ENCODE data around the gene CLRN2.

CLRN2 gene

GRCh38 chr4:17497890-17498523 is 17.0 kb upstream of the CLRN2 start:
- DNase-seq (ENCODE audit: low read depth, low spot score): no peak
- H3K4me3 ChIP-seq (ENCODE audit: low read length): no peak overlapping the region

GRCh38 chr4:17500574-17500973 is 14.4 kb upstream of the CLRN2 start:
- H3K4me3 ChIP-seq (ENCODE audit: low read length): no peak overlapping the region
- no peak for DNase-seq (ENCODE audit: low read depth, low spot score)

- H3K4me3 ChIP-seq (ENCODE audit: low read length): no peak overlapping the region
- DNase-seq (ENCODE audit: low read depth, low spot score): no peak
Measured at GRCh38 chr4:17502756-17503155, 12.2 kb upstream of the CLRN2 start.

GRCh38 chr4:17504081-17504480 is 10.9 kb upstream of the CLRN2 start:
- no peak for DNase-seq (ENCODE audit: low read depth, low spot score)
- no peak overlapping the region for H3K4me3 ChIP-seq (ENCODE audit: low read length)

- H3K4me3 ChIP-seq (ENCODE audit: low read length): no peak overlapping the region
- DNase-seq (ENCODE audit: low read depth, low spot score): no peak
Measured at GRCh38 chr4:17510582-17510981, 4.4 kb upstream of the CLRN2 start.

- H3K4me3 ChIP-seq (ENCODE audit: low read length): peak overlapping the region; percentile 65
- no peak for DNase-seq (ENCODE audit: low read depth, low spot score)
Measured at GRCh38 chr4:17511051-17511450, 3.9 kb upstream of the CLRN2 start.

GRCh38 chr4:17511509-17511949 is 3.4 kb upstream of the CLRN2 start:
- no peak for DNase-seq (ENCODE audit: low read depth, low spot score)
- H3K4me3 ChIP-seq (ENCODE audit: low read length): peak overlapping the region; percentile 65

GRCh38 chr4:17511950-17512795 is 2.8 kb upstream of the CLRN2 start, which contains the start of gene QDPR:
Gene QDPR, minus strand, starts transcription at chr4:17512090. Its CDS starts 36 bp downstream, at chr4:17512054.
- DNase-seq (ENCODE audit: low read depth, low spot score): no peak
- H3K4me3 ChIP-seq (ENCODE audit: low read length): peak within 1 kb of the TSS; percentile 65

GRCh38 chr4:17512973-17513665 is 1.8 kb upstream of the CLRN2 start:
- H3K4me3 ChIP-seq (ENCODE audit: low read length): no peak overlapping the region
- no peak for DNase-seq (ENCODE audit: low read depth, low spot score)

- no peak overlapping the region for H3K4me3 ChIP-seq (ENCODE audit: low read length)
- no peak for DNase-seq (ENCODE audit: low read depth, low spot score)
Measured at GRCh38 chr4:17515445-17516407, 761 bp downstream of the CLRN2 start.

GRCh38 chr4:17516980-17517379 is 2.0 kb downstream of the CLRN2 start:
- no peak for DNase-seq (ENCODE audit: low read depth, low spot score)

GRCh38 chr4:17517664-17518063 is 2.7 kb downstream of the CLRN2 start:
- H3K4me3 ChIP-seq (ENCODE audit: low read length): no peak overlapping the region
- no peak for DNase-seq (ENCODE audit: low read depth, low spot score)

More at GRCh38 chr4:17516980-17517379, 2.0 kb downstream of the CLRN2 start:
- no peak overlapping the region for H3K4me3 ChIP-seq (ENCODE audit: low read length)

GRCh38 chr4:17521595-17521994 is 6.6 kb downstream of the CLRN2 start:
- H3K4me3 ChIP-seq (ENCODE audit: low read length): no peak overlapping the region
- DNase-seq (ENCODE audit: low read depth, low spot score): no peak

- H3K4me3 ChIP-seq (ENCODE audit: low read length): no peak overlapping the region
- no peak for DNase-seq (ENCODE audit: low read depth, low spot score)
Measured at GRCh38 chr4:17523662-17524061, 8.7 kb downstream of the CLRN2 start.

- H3K4me3 ChIP-seq (ENCODE audit: low read length): no peak overlapping the region
Measured at GRCh38 chr4:17526695-17527477, 11.9 kb downstream of the CLRN2 start.

GRCh38 chr4:17528551-17529165 is 13.7 kb downstream of the CLRN2 start:
- no peak for DNase-seq (ENCODE audit: low read depth, low spot score)
- H3K4me3 ChIP-seq (ENCODE audit: low read length): no peak overlapping the region

More at GRCh38 chr4:17526695-17527477, 11.9 kb downstream of the CLRN2 start:
- DNase-seq (ENCODE audit: low read depth, low spot score): no peak

- H3K4me3 ChIP-seq (ENCODE audit: low read length): no peak overlapping the region
- DNase-seq (ENCODE audit: low read depth, low spot score): no peak
Measured at GRCh38 chr4:17531538-17532285, 16.7 kb downstream of the CLRN2 start.
